Keratinocyte (primary cell): ENCODE measurements around the gene CLK1.

Experiments used
- CTCF ChIP-seq, 3 experiments: IDR thresholded peaks in 1 of 3; conservative IDR thresholded peaks in 1 of 3; optimal IDR thresholded peaks in 1 of 3; 2 replicates in 2 of 3; 3 replicates in 1 of 3; pipeline versions ENCODE3 to v1.5.1; 2011; ENCODE audit warnings: low read length in 3 of 3, mild to moderate bottlenecking in 3 of 3, moderate library complexity in 2 of 3, control low read depth in 1 of 3, inconsistent platforms in 1 of 3; ENCODE audit not compliant: insufficient read depth in 2 of 3; ENCODE audit errors: extremely low read depth in 1 of 3
- EZH2 ChIP-seq: IDR thresholded peaks from one replicate; pipeline ENCODE4 v1.6.1; 2012; ENCODE audit warnings: inconsistent platforms, mild to moderate bottlenecking, low read length, moderate library complexity

GRCh38 chr2:200864176-200865034 lies at the start of gene CLK1:
- no peak for TF ChIP-seq CTCF (optimal IDR thresholded peaks at IDR 0.05 in 1 of 3, IDR thresholded peaks at IDR 0.05 in 1 of 3, conservative IDR thresholded peaks at IDR 0.05 in 1 of 3; ENCODE audit: extremely low read depth in 1 of 3, insufficient read depth in 2 of 3, low read length in 3 of 3)
- TF ChIP-seq EZH2, result no peak
